Activated B cell treated with CpG ODN at 0.5 μM for 24 hours (primary cell): Measurements from ENCODE around the gene MS4A6E. TPM values are rescaled to one million over a fixed set of nuclear protein-coding genes. Genes with fewer than 3 reads are reported as not detected.

Experiments
- ATAC-seq: fragments of 200-7000 bp; cut with Tn5 transposase; one replicate; pipeline ENCODE4 v1.10.0; 2021; ENCODE audit warnings: low read depth, mild to moderate bottlenecking, moderate library complexity
- CTCF ChIA-PET: fragments of 350-600 bp; sonication (Branson Sonifier 250); formaldehyde crosslinking; loops from one replicate; lab custom pipeline; 2021; ENCODE audit warnings: antibody characterized with exemption; lab: Charles Lee
- POLR2A ChIA-PET: fragments of 350-600 bp; sonication (Branson Sonifier 250); formaldehyde crosslinking; loops from one replicate; lab custom pipeline; 2021; ENCODE audit warnings: antibody characterized with exemption; lab: Charles Lee
- DNase-seq: peaks from one replicate; pipeline ENCODE4 v3.0.0; 2022
- H3K27ac Mint-ChIP-seq: one replicate; pipeline ENCODE4 v1.8.0; 2020; ENCODE audit warnings: mixed read lengths
- H3K27me3 Mint-ChIP-seq: one replicate; pipeline ENCODE4 v1.8.0; 2021; ENCODE audit warnings: mixed read lengths
- H3K36me3 Mint-ChIP-seq: one replicate; pipeline ENCODE4 v1.8.0; 2021; ENCODE audit warnings: low read depth, mixed read lengths
- H3K4me1 Mint-ChIP-seq: one replicate; pipeline ENCODE4 v1.8.0; 2021; ENCODE audit warnings: mixed read lengths
- H3K4me3 Mint-ChIP-seq: one replicate; pipeline ENCODE4 v1.8.0; 2020; ENCODE audit warnings: mild to moderate bottlenecking, mixed read lengths
- H3K9me3 Mint-ChIP-seq: one replicate; pipeline ENCODE4 v1.8.0; 2020; ENCODE audit warnings: mixed read lengths
- intact Hi-C: fragments of 100-400 bp; cut with micrococcal nuclease; formaldehyde crosslinking; loops from one replicate; pipeline ENCODE4 v1.15.1; 2024
- total RNA-seq: library from RNA; stranded (reverse); gene quantifications from 2 replicates; pipeline ENCODE4 v1.2.3, GENCODE V29; 2022
- TF ChIP-seq, protein P1 (sequence below): fragments of 200-600 bp; IDR thresholded peaks from one replicate; pipeline ENCODE4 v1.8.0; 2022; ENCODE audit warnings: antibody characterized with exemption, mild to moderate bottlenecking

The MS4A6E gene
- total RNA-seq, 1 donor from 2014 or later, result not detected

DNA sequence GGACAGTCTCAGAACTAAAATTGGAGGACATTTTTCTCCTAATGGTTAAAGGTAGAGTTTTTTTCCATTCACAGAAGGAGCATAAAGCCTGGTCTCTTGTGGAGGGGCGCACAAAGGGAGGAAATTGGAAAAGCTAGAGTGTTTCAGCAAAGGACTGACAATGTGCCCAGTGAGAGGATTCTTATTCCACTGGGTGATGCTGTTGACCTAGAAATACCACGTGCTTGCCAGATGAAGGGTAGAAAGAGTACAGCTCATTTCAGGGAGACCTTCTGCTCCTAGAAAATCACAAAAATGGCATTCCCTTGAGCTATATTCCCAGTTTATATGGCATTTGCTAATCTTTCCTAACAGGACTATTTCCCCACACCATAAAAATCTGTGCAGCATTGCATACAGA, 21.1 kb downstream of the MS4A6E start:
- ChIA-PET POLR2A (interaction anchor here (1.4 to 3.0 kb wide), 3 partner anchors 15 to 111 kb away, joined by 4 to 13 read pairs (median 6); partner anchors contain the start of gene MS4A1), CTCF (interaction anchor here (0.7 to 8.6 kb wide), 18 partner anchors 12 to 567 kb away, joined by 3 to 97 read pairs (median 6); partner anchors contain the start of gene MS4A15)
- intact Hi-C loops, result loop anchor here (1.0 to 10.0 kb wide), 4 partner anchors 138 to 523 kb away; no protein-coding TSS in a partner anchor

GRCh38 chr11:60349990-60350389, 22.9 kb downstream of the MS4A6E start:
- DNase-seq (no peak), ATAC-seq (no peak)
- H3K27me3 Mint-ChIP-seq, result no peaks in the 10 kb centered on the region
- no peak overlapping the region for H3K27ac Mint-ChIP-seq
- ChIA-PET POLR2A (interaction anchor here (0.6 to 3.0 kb wide), 3 partner anchors 107 to 515 kb away, joined by 4 to 13 read pairs (median 4); partner anchors contain the start of gene MS4A1), CTCF (interaction anchor here (0.6 to 8.6 kb wide), 8 partner anchors 13 to 285 kb away, joined by 3 to 97 read pairs (median 26); no protein-coding TSS in a partner anchor)
- peaks cover 35% of the 10 kb centered on the region for H3K4me1 Mint-ChIP-seq
- no peak overlapping the region for H3K4me3 Mint-ChIP-seq
- H3K36me3 Mint-ChIP-seq, result no peaks in the 10 kb centered on the region
- intact Hi-C loops, result loop anchor here (5.0 to 10.0 kb wide), 2 partner anchors 222 to 525 kb away; no protein-coding TSS in a partner anchor
- H3K9me3 Mint-ChIP-seq, result peaks cover 11% of the 10 kb centered on the region
- TF ChIP-seq, protein P1, sequence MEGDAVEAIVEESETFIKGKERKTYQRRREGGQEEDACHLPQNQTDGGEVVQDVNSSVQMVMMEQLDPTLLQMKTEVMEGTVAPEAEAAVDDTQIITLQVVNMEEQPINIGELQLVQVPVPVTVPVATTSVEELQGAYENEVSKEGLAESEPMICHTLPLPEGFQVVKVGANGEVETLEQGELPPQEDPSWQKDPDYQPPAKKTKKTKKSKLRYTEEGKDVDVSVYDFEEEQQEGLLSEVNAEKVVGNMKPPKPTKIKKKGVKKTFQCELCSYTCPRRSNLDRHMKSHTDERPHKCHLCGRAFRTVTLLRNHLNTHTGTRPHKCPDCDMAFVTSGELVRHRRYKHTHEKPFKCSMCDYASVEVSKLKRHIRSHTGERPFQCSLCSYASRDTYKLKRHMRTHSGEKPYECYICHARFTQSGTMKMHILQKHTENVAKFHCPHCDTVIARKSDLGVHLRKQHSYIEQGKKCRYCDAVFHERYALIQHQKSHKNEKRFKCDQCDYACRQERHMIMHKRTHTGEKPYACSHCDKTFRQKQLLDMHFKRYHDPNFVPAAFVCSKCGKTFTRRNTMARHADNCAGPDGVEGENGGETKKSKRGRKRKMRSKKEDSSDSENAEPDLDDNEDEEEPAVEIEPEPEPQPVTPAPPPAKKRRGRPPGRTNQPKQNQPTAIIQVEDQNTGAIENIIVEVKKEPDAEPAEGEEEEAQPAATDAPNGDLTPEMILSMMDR, result no peak

More for the DNA sequence above, 21.1 kb downstream of the MS4A6E start:
- H3K27me3 Mint-ChIP-seq, result no peaks in the 10 kb centered on the region
- peak; percentile 54 for ATAC-seq
- H3K4me1 Mint-ChIP-seq, result peaks cover 35% of the 10 kb centered on the region
- H3K4me3 Mint-ChIP-seq, result no peak overlapping the region
- no peaks in the 10 kb centered on the region for H3K36me3 Mint-ChIP-seq
- H3K9me3 Mint-ChIP-seq, result no peaks in the 10 kb centered on the region
- no peak overlapping the region for H3K27ac Mint-ChIP-seq
- TF ChIP-seq, protein P1, result no peak
- no peak for DNase-seq

- Mint-ChIP-seq H3K4me1 (peaks cover 46% of the 10 kb centered on the region), H3K9me3 (peaks cover 20% of the 10 kb centered on the region), H3K27ac (peak overlapping the region; percentile 74), H3K4me3 (peak overlapping the region; percentile 25), H3K36me3 (peaks cover 3% of the 10 kb centered on the region), H3K27me3 (no peaks in the 10 kb centered on the region)
- POLR2A ChIA-PET, result no interaction called here
- TF ChIP-seq, protein P1, result no peak
- CTCF ChIA-PET, result no interaction called here
- intact Hi-C loops, result loop anchor here (5.0 kb wide), 1 partner anchor 405 kb away; no protein-coding TSS in a partner anchor
- ATAC-seq (peak; percentile 82), DNase-seq (no peak)
Measured at GRCh38 chr11:60357771-60358170, 30.7 kb downstream of the MS4A6E start.

DNA sequence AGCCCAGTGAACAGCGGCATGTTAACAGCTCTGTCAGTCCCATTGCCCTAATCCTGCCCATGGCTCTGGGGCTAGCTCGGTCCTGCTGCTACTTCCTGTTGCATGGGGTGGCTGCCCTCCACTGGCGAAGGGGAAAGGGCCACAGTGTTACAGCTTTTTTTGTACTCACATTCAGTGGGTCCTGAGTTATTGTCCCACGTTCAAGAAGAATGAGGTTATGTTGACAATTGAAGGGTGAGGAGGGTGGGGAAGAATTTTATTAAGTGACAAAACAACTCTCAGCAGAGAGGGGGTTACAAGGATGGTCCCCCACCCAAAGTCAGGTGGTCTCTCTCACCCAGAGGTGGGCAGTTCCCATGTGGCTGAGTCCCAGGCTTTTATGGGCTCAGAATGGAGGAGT, 33.6 kb downstream of the MS4A6E start:
- Mint-ChIP-seq H3K9me3 (peaks cover 9% of the 10 kb centered on the region), H3K36me3 (peaks cover 12% of the 10 kb centered on the region), H3K27ac (no peak overlapping the region), H3K4me3 (no peak overlapping the region), H3K27me3 (no peaks in the 10 kb centered on the region), H3K4me1 (peaks cover 75% of the 10 kb centered on the region)
- ATAC-seq (no peak), DNase-seq (no peak)
- intact Hi-C loops, result no loop called here
- CTCF ChIA-PET, result interaction anchor here (0.9 to 1.9 kb wide), 5 partner anchors 12 to 126 kb away, joined by 3 to 6 read pairs (median 4); no protein-coding TSS in a partner anchor
- TF ChIP-seq, protein P1, result no peak
- POLR2A ChIA-PET, result interaction anchor here (1.6 to 18.0 kb wide), 2 partner anchors 98 to 117 kb away, joined by 4 to 800 read pairs; partner anchors contain the start of gene MS4A1

GRCh38 chr11:60362241-60362640, 35.2 kb downstream of the MS4A6E start:
- H3K27ac Mint-ChIP-seq, result peak overlapping the region; percentile 46
- intact Hi-C loops, result no loop called here
- ChIA-PET POLR2A (interaction anchor here (3.6 to 18.0 kb wide), 5 partner anchors 35 to 122 kb away, joined by 32 to 800 read pairs (median 80); partner anchors contain the start of genes MS4A1 and MS4A14), CTCF (interaction anchor here (1.0 to 8.0 kb wide), 15 partner anchors 8 to 259 kb away, joined by 3 to 194 read pairs (median 29); partner anchors contain the start of gene MS4A1)
- no peaks in the 10 kb centered on the region for H3K27me3 Mint-ChIP-seq
- peaks cover 20% of the 10 kb centered on the region for H3K36me3 Mint-ChIP-seq
- H3K4me1 Mint-ChIP-seq, result peaks cover 80% of the 10 kb centered on the region
- DNase-seq (no peak), ATAC-seq (no peak)
- TF ChIP-seq, protein P1, result no peak
- peaks cover 9% of the 10 kb centered on the region for H3K9me3 Mint-ChIP-seq
- H3K4me3 Mint-ChIP-seq, result peak overlapping the region; percentile 17
